Activated CD8-positive, alpha-beta memory T cell treated with anti-CD3 and anti-CD28 coated beads, Interleukin-2, amount 50 U/mL, for 24 hours (primary cell): ENCODE data around the gene AKT1S1.

ENCODE experiments used
- DNase-seq: peaks from one replicate; pipeline ENCODE4 v3.0.0-alpha.2; 2020; ENCODE audit errors: extremely low read depth

Gene AKT1S1

DNA sequence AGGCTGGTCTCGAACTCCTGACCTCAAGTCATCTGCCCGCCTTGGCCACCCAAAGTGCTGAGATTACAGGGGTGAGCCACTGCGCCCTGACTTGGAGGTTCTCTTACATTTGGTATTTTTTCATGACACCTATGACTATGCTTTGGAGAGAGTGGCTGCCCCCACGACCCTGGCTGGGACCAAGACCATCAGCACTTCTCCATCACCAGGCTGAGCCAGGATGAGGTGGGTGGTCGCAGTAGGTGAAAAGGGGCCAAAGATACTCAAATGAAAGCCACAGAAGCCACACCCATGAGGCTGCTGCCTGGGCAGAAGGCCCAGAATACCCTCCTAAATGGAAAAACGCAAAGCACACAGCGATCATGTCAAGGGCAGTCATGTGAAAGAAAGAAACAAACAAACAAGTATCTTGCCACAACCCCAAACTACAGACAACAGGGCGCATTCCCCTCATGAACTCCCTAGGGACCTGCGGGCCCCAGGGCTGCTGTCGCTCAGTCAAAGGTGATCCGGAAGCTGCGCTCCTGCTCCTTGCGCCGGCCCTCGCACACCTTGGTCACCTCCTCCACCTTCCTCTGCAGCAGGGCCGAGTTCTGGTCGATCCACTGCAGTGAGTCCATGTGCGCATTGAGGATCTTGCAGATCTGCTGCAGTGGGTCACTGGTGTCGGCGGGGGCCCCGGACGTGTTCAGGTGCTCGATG, 30.7 kb upstream of the AKT1S1 start:
- no peak for DNase-seq

DNA sequence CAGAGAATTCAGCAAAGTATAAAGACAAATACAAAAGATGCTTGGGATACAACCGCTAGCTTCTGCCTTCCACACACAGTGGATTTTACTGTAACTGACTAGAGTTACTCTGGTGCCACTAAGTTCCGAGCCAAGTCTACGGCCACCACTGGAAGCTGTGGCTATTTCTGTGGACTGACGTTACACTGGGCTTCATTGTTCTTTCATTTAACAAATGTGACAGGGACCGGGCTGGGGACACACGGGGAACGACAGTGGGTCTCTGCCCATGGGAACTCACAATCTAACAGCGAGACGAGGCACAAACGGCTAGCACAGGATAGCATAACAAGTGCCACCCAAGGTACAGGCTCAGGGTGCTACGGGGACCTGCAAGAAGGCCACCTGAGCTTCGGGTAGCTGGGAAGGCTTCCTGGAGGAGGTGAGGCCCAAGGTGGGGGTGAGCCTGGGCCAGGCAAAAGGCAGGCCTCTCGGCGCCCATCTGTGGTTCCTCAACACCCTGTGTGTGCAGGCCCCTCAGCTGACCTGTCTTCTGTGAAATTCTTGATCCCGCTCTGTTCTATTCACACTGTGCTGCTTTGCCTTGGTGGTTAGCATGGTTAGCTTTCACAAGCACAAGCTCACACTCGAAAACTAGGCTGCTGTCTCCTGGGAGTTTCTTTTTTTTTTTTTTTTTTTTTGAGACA, 29.9 kb upstream of the AKT1S1 start:
- no peak for DNase-seq

GRCh38 chr19:49904136-49904535, 27.0 kb upstream of the AKT1S1 start:
- DNase-seq = no peak

DNA sequence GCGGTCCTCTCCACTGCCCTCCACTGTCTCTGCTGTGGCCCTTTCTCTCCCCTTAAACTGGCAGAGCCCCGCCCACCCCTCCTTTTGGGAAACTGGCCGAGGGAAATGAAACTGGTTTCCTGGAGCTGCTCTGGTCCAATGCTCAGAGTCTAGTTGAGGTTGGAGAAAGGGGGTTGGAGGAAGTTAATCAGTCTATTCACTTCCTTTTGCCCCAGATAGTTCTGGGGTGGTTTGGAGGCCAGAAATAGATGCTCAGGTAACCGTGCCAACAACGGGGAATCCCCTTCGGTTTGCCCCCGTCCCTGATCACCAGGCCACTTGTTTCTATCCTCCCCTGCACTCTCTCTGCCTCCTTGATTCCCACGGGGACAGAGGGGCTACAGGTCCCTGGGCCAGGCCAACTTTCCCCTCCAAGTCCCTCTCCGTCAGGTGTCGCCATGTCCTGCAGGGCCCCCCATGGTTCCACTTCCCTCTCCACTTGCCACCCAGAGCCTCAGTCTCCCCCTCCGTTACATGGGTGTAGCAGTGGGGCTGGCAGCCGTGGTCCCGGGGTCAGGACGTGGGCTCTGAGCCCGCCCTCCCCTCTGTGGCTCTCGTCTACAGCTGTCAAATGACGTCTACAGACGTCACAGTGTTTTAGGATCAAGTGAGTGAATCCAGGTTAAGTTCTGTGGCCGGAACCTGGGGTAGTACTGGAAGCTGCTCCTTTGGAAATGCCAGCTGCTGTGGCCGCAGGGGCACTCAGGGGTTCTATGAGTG, 19.9 kb upstream of the AKT1S1 start, which contains the start of gene IL4I1:
Gene IL4I1, minus strand, starts transcription at position 25 of the 759 bp plus-strand sequence. CDS start 727 bp downstream, outside the sequence.
- DNase-seq = no peak

- no peak for DNase-seq
These were observed 18.6 kb upstream of the AKT1S1 start for GRCh38 chr19:49895566-49896297.

DNA sequence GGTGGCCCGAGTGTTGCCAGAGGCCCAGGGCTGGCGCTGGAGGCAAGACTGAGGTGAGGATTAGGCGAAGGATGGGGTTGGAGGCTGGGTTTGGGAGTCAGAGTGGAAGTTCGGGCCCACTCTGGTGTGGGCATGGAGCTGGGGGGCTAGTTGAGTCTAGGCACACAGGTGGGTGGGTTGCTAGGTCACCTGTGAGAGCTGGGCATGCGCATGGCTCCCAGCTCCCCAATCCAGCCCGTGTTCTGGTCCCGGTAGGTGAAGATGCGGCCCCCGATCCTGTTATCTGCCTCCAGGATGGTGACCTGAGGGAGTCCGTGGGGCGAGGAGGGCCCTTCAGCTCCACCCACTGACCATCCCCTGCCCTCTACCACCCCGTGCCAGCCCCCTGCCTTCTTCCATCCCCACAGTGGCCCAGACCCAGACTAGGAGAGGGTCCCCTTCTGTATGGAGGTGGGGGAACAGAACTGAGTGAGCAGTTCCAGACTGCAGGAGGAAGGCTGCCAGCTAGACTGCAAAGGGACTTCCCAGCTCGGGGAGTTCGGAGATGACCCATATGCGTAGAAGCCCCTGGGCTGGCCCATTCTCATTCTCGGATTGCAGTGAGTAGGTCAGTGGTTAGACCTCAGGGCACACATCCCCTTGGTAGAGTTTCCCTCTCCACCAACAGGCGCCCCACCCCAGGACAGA, 17.9 kb upstream of the AKT1S1 start:
- no peak for DNase-seq

- DNase-seq = no peak
These were observed 17.0 kb upstream of the AKT1S1 start for GRCh38 chr19:49894011-49894664.

DNA sequence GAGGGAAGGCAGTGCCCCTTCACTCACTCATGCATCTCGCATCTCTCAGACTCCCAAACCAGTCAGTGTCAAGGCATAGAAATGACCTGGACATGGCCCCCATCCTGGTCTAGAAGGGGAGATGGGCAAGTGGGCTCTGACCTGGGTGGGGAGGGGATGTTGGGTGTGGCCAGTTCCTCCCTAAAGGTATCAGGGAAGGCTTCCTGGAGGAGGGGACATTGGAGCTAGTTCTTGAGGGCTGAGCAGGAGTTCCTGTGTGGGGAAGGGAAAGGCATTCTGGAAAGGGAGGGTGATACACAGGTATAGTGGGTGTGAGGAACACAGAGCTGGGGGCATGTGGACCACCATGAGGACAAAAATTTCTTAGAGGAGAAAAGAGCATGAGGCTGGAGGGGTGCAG, 15.6 kb upstream of the AKT1S1 start:
- no peak for DNase-seq

GRCh38 chr19:49891393-49891792, 14.2 kb upstream of the AKT1S1 start:
- DNase-seq = no peak

DNA sequence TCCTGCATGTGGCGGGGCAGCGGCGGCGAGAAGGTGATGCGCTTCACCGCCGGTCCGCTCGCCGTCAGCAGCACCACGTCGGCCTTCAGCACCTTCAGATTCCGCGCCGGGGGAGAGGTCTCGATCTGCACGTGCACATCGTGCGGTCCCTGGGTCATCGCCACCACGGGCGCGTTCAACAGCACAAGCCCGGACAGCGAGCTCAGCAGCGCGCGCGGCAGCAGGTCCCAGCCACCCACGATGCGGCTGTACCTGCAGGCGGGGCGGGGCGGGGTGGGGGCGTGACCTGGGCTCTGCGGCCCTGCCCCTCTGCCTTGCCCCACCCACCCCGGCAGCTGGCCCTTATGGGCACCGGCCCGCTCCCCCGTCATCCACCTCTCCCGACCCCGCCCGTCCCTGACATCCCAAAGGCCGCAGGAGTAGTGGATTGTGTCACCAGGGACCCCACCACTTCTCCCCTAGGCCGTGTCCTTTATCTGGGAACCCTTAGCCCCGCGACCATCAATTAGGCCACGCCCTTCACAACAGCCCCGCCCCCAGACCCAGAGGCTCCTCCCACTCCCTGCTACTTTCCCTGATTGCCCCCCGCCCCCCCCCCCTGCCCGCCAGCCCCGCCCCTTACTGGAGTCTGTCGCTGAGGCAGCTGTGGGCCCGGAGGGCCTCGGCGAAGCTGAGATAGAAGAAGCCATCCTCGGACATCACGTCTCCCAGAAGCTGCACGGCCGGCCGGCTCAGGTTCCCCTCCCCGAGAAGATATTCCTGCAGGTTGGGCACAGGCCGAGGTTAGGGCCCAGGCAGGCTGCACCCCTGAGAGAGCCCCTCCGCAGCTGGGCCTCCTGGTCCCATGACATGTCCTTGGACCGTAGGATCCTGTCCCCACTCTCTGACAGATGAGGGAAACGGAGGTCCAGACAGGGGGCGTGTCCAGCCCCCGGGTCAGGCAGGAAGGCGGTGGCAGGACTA, 13.5 kb upstream of the AKT1S1 start:
- no peak for DNase-seq

DNA sequence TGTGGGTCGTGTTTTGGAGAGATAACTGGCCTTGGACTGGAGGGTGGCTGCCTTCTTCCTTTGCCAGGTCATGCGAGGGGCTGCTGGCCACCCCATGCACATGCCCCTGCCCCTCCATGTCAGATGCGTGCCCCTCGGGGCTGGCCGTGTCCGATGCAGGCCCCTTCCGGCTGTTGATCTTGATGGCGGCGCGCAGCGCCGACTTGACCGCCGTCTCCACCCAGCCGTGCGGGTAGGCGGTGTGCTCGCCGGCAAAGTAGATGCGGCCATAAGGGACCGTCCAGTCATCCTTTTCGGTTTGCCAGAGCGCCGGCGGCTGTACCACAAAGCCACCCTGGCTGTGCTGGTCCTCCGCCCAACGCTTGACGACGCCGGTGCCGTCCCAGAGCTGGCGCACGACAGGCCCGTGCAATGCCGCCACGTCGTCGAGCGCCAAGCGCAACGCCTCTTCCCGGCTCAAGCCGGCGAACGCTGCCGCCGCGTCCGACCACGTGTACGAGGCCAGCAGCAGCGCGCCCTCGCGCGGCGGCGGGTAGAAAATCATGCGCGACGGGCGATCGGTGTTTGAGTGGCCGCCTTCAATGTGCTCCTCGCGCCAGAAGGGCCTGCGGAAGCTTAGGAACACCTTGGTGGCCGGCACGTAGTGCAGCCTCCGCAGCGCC, 12.7 kb upstream of the AKT1S1 start:
- no peak for DNase-seq

DNA sequence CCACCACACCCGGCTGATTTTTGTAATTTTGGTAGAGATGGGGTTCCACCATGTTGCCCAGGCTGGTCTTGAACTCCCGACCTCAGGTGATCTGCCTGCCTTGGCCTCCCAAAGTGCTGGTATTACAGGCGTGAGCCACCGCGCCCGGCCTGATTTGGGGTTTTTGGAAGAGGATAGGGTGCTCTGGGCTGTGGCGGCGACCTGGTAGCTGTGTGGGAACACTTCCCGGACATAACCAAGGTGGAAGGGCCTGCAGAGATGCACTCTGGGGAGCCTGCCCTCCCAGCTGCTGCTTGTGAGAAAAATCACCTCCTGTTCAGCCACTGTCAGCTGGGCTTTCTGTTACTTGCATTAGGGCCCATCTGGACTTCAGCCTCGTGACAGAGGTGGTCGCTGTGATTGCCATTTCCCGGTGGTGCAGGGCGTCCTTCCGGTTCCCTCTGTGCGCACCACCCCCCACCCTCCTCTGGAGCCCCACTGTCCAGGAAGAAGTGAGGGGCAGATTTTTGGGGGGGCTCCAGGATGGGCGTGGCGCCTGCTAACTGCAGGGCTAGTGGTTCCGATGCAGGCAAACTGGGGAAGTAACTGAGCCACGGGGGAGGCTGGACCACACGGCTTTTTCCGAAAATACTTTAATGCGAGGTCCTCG, 12.0 kb upstream of the AKT1S1 start:
- no peak for DNase-seq

DNA sequence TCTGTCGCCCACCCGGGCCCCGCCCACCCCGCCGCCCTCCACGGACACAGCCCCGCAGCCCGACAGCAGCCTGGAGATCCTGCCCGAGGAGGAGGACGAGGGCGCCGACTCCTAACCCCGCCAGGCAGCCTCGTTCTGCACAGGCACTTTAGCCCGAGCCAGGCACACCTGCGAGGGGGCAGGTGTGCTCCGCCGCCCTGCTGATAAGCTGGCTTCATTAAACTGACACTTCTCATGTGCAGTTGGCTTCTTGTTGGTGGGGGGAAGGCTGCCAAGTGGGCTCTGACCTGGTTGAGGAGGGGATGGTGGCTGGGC, 11.3 kb upstream of the AKT1S1 start:
- DNase-seq = no peak

DNA sequence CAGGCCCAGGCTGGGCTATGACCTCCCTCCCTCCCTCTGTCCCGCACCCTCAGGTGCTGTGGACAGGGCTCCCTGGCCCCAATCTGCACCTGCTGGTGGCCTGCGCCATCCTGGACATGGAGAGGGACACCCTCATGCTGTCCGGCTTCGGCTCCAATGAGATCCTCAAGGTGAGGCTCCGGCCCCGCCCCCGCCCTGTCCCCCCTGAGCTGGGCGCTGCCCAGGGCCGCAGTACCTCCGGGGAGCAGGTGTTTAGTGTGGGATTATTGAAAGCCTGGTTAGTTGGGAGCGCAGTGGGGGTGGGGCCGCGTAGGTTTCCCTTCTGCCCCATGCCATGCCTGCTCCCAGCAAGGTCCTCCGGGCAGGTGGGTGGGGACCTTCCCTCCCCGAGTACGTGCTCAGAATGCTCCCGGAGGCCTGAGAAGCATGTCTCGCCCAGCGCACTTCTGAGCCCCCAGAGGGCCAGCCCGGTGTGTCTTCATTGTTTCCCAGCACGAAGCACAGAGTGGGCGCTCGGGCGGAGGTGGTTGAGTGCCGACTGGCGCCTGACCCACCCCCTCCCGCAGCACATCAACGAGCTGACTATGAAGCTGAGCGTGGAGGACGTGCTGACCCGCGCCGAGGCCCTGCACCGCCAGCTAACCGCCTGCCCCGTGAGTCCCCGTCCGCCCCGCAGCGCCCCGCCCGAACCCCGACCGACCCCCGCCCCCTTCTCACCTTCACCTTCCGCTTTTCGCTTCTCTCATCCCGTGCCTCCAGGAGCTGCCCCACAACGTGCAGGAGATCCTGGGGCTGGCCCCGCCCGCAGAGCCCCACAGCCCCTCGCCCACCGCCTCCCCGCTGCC, 10.7 kb upstream of the AKT1S1 start:
- no peak for DNase-seq

- no peak for DNase-seq
These were observed 10.0 kb upstream of the AKT1S1 start for GRCh38 chr19:49887037-49887664.

- DNase-seq = no peak
These were observed 7.6 kb upstream of the AKT1S1 start for GRCh38 chr19:49884760-49885159.

DNA sequence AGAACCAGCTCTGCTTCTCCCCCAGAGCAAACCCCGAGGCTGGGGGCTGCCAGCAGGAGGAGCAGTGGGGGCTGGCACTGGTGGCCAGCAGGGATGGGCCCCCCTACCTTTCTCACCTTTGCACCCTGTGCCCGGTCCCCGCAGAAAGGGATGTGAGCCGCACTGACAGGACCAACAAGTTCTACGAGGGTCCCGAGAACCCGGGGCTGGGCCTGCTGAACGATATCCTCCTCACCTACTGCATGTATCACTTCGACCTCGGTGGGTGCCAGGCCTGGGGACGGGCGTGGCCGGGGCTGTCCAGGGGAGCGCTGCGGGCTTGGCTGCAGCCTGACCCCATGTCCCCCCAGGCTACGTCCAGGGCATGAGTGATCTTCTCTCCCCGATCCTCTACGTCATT, 7.0 kb upstream of the AKT1S1 start:
- no peak for DNase-seq
